ENCODE data around the gene C1orf159.
"Not testable (repeated sequence)": the region's sequence is repeated elsewhere in the genome, so short reads cannot be mapped to it uniquely, and the experiment has no call there.

DNA sequence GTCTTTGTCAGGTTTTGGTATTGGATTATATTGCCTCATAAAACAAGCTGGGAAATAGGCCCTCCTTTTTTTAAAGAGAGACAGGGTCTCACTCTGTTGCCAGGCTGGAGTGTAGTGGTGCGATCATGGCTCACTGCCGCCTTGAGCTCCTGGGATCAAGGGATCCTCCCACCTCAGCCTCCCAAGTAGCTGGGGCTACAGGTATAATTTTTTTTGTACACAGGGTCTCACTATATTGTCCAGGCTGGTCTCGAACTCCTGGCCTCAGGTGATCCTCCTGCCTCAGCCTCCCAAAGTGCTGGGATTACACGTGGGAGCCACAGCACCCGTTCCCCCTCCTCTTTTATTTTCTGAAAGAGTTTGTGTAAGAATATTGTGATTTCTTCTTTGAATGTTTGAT, 19.8 kb downstream of the C1orf159 start:
- not testable (repeated sequence) for TF ChIP-seq EZH2 (IDR thresholded peaks at IDR 0.05)
- TF ChIP-seq, protein P1, sequence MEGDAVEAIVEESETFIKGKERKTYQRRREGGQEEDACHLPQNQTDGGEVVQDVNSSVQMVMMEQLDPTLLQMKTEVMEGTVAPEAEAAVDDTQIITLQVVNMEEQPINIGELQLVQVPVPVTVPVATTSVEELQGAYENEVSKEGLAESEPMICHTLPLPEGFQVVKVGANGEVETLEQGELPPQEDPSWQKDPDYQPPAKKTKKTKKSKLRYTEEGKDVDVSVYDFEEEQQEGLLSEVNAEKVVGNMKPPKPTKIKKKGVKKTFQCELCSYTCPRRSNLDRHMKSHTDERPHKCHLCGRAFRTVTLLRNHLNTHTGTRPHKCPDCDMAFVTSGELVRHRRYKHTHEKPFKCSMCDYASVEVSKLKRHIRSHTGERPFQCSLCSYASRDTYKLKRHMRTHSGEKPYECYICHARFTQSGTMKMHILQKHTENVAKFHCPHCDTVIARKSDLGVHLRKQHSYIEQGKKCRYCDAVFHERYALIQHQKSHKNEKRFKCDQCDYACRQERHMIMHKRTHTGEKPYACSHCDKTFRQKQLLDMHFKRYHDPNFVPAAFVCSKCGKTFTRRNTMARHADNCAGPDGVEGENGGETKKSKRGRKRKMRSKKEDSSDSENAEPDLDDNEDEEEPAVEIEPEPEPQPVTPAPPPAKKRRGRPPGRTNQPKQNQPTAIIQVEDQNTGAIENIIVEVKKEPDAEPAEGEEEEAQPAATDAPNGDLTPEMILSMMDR (IDR thresholded peaks at IDR 0.05): not testable (repeated sequence)

Data from neural progenitor cell (in vitro differentiated cells).